ENCODE results near the gene IRF6. TPM values are rescaled to one million over a fixed set of nuclear protein-coding genes. Genes with fewer than 3 reads are reported as not detected.

IRF6 gene
- total and polyA plus RNA-seq, 2 donors (not counting 1 experiment from before 2014, with no cell fraction given) = 0.18 to 1.1 TPM

DNA sequence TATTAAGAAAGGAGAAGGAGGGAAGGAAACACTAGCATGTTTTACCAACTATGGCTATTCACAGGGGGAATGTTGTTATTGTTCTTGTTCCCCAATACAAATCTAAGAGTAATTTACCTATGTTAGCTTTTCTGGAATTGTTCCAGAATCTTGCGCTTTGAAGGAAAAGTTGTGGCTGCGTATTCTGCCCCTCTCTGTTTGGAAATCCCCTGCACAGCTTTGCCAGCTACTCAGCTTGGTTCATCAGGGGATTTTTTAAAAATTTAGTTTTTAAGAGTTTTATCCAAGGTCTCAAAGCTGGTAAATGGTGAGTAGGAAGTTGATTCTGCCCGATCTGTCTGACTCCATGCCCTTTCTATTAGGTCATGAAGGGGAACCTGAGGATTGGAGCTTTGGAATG is 9.5 kb upstream of the IRF6 start:
- POLR2A ChIA-PET = no interaction called here
- H3K27ac Mint-ChIP-seq = no peak overlapping the region
- DNase-seq = no peak

GRCh38 chr1:209813902-209814301 is 8.0 kb upstream of the IRF6 start:
- POLR2A ChIA-PET = no interaction called here
- peaks cover 0 to 3% (median 1%) of the 10 kb centered on the region in 4 experiments for H3K27me3 ChIP-seq (replicated peaks in 1 of 4; ENCODE audit: control extremely low read depth in 1 of 4, control insufficient read depth in 3 of 4, insufficient read depth in 4 of 4, low read length in 3 of 4)
- H2AFZ ChIP-seq (ENCODE audit: insufficient read depth, low read depth, low read length, poor library complexity, severe bottlenecking) = no peak overlapping the region
- H3K27ac Mint-ChIP-seq = no peak overlapping the region
- no peaks in the 10 kb centered on the region for H3K9me3 ChIP-seq (ENCODE audit: control extremely low read depth in 1 of 3, control insufficient read depth in 2 of 3, insufficient read depth in 1 of 3, low read length in 2 of 3)
- no peak for TF ChIP-seq EZH2 (IDR thresholded peaks at IDR 0.05; ENCODE audit: borderline replicate concordance, insufficient read depth, low read depth, low read length, poor library complexity, severe bottlenecking)
- TF ChIP-seq, protein P1, sequence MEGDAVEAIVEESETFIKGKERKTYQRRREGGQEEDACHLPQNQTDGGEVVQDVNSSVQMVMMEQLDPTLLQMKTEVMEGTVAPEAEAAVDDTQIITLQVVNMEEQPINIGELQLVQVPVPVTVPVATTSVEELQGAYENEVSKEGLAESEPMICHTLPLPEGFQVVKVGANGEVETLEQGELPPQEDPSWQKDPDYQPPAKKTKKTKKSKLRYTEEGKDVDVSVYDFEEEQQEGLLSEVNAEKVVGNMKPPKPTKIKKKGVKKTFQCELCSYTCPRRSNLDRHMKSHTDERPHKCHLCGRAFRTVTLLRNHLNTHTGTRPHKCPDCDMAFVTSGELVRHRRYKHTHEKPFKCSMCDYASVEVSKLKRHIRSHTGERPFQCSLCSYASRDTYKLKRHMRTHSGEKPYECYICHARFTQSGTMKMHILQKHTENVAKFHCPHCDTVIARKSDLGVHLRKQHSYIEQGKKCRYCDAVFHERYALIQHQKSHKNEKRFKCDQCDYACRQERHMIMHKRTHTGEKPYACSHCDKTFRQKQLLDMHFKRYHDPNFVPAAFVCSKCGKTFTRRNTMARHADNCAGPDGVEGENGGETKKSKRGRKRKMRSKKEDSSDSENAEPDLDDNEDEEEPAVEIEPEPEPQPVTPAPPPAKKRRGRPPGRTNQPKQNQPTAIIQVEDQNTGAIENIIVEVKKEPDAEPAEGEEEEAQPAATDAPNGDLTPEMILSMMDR (IDR thresholded peaks at IDR 0.05) = no peak
- H3K4me2 ChIP-seq (replicated peaks; ENCODE audit: low read depth, low read length, poor library complexity, severe bottlenecking) = no peak overlapping the region
- DNase-seq (no peak), ATAC-seq (ENCODE audit: low read depth) (no peak)
- H3K4me3 ChIP-seq (ENCODE audit: control extremely low read depth in 1 of 5, extremely low read depth in 1 of 5, insufficient read depth in 1 of 5, low read depth in 2 of 5, low read length in 4 of 5) = no peak overlapping the region
- intact Hi-C loops (cut with micrococcal nuclease) = no loop called here
- 56% methylated on average over 1 of the region's 4 CpGs for WGBS (ENCODE audit: insufficient coverage)
- H3K27me3 Mint-ChIP-seq = peaks cover 14% of the 10 kb centered on the region
- no peaks in the 10 kb centered on the region for H3K79me2 ChIP-seq (ENCODE audit: control insufficient read depth, insufficient read depth, low read length)
- no peak overlapping the region for H3K27ac ChIP-seq (ENCODE audit: low read length in 2 of 2)
- H3K4me3 Mint-ChIP-seq = no peak overlapping the region
- no peaks in the 10 kb centered on the region for H3K4me1 ChIP-seq (ENCODE audit: control insufficient read depth in 2 of 2, insufficient read depth in 2 of 2, low read length in 2 of 2)
- H3K4me1 Mint-ChIP-seq = no peaks in the 10 kb centered on the region
- CTCF ChIA-PET = interaction anchor here (4.4 kb wide), 1 partner anchor 10 kb away, joined by 22 read pairs; no protein-coding TSS in a partner anchor
- no peaks in the 10 kb centered on the region for H4K20me1 ChIP-seq (ENCODE audit: control insufficient read depth, insufficient read depth, low read length, poor library complexity, severe bottlenecking)
- no peaks in the 10 kb centered on the region for H3K9me3 Mint-ChIP-seq (ENCODE audit: insufficient read depth)
- no peak overlapping the region for H3K9ac ChIP-seq (ENCODE audit: low read length)
- H3K36me3 ChIP-seq (replicated peaks in 1 of 2; ENCODE audit: control extremely low read depth in 1 of 2, control insufficient read depth in 1 of 2, extremely low read depth in 1 of 2, insufficient read depth in 2 of 2, low read length in 1 of 2) = no peaks in the 10 kb centered on the region

More for the DNA sequence above, 9.5 kb upstream of the IRF6 start:
- H3K27me3 ChIP-seq (replicated peaks in 1 of 4; ENCODE audit: control extremely low read depth in 1 of 4, control insufficient read depth in 3 of 4, insufficient read depth in 4 of 4, low read length in 3 of 4) = peaks cover 0 to 6% (median 4%) of the 10 kb centered on the region in 4 experiments
- no peak overlapping the region for H3K27ac ChIP-seq (ENCODE audit: low read length in 2 of 2)
- H3K9me3 Mint-ChIP-seq (ENCODE audit: insufficient read depth) = no peaks in the 10 kb centered on the region
- CTCF ChIA-PET = interaction anchor here (1.6 to 4.4 kb wide), 4 partner anchors 8 to 67 kb away, joined by 4 to 22 read pairs (median 6); no protein-coding TSS in a partner anchor
- H3K4me3 Mint-ChIP-seq = no peak overlapping the region
- no peak for TF ChIP-seq EZH2 (IDR thresholded peaks at IDR 0.05; ENCODE audit: borderline replicate concordance, insufficient read depth, low read depth, low read length, poor library complexity, severe bottlenecking)
- TF ChIP-seq, protein P1 (IDR thresholded peaks at IDR 0.05) = no peak
- no peaks in the 10 kb centered on the region for H3K4me1 Mint-ChIP-seq
- H4K20me1 ChIP-seq (ENCODE audit: control insufficient read depth, insufficient read depth, low read length, poor library complexity, severe bottlenecking) = no peaks in the 10 kb centered on the region
- H3K27me3 Mint-ChIP-seq = peaks cover 23% of the 10 kb centered on the region
- H2AFZ ChIP-seq (ENCODE audit: insufficient read depth, low read depth, low read length, poor library complexity, severe bottlenecking) = no peak overlapping the region
- H3K79me2 ChIP-seq (ENCODE audit: control insufficient read depth, insufficient read depth, low read length) = no peaks in the 10 kb centered on the region
- H3K4me2 ChIP-seq (replicated peaks; ENCODE audit: low read depth, low read length, poor library complexity, severe bottlenecking) = no peak overlapping the region
- no peak overlapping the region for H3K9ac ChIP-seq (ENCODE audit: low read length)
- 82% methylated on average over 3 of the region's 3 CpGs for WGBS (ENCODE audit: insufficient coverage)
- no peaks in the 10 kb centered on the region for H3K9me3 ChIP-seq (ENCODE audit: control extremely low read depth in 1 of 3, control insufficient read depth in 2 of 3, insufficient read depth in 1 of 3, low read length in 2 of 3)
- no peak for ATAC-seq (ENCODE audit: low read depth)
- intact Hi-C loops (cut with micrococcal nuclease) = no loop called here
- no peak overlapping the region for H3K4me3 ChIP-seq (ENCODE audit: control extremely low read depth in 1 of 5, extremely low read depth in 1 of 5, insufficient read depth in 1 of 5, low read depth in 2 of 5, low read length in 4 of 5)
- no peaks in the 10 kb centered on the region for H3K4me1 ChIP-seq (ENCODE audit: control insufficient read depth in 2 of 2, insufficient read depth in 2 of 2, low read length in 2 of 2)
- no peaks in the 10 kb centered on the region for H3K36me3 ChIP-seq (replicated peaks in 1 of 2; ENCODE audit: control extremely low read depth in 1 of 2, control insufficient read depth in 1 of 2, extremely low read depth in 1 of 2, insufficient read depth in 2 of 2, low read length in 1 of 2)

Measured in B cell (primary cell).